Activated CD8-positive, alpha-beta memory T cell treated with anti-CD3 and anti-CD28 coated beads for 1 hour (primary cell): ENCODE data around the gene MAP2K3.
"Not testable (repeated sequence)": the region's sequence is repeated elsewhere in the genome, so short reads cannot be mapped to it uniquely, and the experiment has no call there.

Experiments
- DNase-seq, 2 donors: peaks; one replicate each; pipeline ENCODE4 v3.0.0-alpha.2; 2020; ENCODE audit warnings: low read depth in 1 of 2; ENCODE audit errors: extremely low read depth in 1 of 2

MAP2K3 gene

DNA sequence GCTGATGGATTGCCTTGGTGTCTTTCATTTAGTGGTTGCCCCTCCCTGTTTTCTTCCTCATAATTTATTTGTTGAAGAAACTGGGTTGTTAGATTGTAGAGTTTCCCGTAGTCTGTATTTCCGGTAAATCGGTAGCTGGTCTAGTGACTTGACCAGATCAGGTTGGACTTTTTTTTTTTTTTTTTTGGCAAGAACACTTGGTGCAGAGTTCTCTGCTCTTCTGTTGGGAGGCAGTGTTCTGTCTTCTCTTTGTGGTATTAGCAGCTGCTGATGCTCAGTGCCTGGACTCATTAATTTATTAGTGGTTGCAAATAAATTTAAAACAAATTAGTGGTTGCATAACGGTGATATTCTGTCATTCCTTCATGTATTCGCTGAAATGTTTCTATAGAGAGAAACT lies 40.2 kb downstream of the MAP2K3 start:
- DNase-seq = not testable (repeated sequence)

DNA sequence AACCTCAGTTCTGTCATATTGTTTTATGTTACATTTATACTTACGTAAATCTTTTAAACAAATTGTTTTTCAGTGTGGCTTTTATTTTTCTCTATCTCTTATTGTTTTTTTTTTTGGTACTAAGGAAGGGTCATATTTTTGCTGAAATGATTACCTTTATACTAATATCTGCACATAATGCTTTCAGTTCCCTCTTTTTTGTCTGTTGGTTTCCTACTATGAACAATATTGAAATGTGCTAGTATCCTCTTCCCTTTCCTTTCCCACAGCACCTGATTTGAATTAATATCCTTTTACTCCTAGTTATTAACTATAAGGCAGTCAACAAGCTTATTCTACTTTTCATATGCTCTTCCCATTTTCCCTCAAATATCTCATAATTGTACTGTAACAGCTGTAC lies 43.4 kb downstream of the MAP2K3 start:
- DNase-seq = not testable (repeated sequence)

DNA sequence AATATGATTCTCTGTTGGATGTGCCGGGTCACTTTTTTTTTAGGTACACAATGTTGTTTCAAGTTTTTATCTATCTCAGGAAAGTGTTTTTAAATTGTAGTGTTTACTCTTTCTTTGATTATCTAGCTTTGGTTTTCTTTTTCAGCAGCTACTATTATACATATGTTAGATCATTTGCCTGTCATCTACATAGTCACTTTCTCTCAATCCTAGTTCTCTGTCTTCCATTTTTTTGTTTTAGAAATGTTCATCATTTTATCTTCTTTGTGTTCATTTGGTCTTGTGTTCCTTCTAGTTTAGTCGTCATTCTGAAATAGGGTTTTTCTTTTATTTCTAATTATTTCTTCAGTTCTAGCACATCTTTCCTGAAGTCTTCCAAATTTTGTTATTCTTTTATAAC lies 44.3 kb downstream of the MAP2K3 start:
- DNase-seq = not testable (repeated sequence)

DNA sequence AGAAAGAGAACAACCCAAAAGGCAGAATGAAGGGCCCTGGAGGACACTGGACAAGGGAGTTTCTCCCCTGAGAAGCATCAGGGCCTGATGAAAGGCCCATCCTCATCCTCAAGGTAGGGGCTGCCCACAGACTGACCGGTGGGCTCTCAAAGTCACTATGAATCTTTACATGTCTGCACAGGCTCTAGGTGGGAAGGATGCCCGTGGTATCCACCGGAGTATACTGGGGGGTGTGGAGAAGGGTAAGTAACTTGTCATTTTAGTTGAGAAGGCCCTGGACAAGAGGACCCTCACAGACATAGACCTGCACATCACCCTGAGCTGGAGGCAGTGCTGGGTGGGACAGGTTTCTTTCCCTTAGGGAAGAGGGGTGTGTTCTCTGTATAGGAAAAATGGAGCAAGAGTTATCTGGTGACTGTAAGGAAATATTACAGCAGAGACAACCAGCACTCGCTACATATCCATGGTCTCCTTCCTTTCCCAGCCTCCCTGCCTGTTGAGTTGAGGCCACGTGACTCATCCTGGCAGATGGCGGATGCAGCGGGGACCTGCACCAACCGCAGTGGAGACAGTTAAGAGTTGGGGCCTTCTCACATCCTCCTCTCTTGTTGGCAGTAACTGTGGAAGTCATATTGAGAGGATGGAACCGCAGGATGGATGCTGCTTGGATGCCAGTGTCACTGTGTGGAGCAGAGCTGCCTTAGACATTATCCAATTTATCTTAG lies 46.1 kb downstream of the MAP2K3 start:
- no peak for DNase-seq

DNA sequence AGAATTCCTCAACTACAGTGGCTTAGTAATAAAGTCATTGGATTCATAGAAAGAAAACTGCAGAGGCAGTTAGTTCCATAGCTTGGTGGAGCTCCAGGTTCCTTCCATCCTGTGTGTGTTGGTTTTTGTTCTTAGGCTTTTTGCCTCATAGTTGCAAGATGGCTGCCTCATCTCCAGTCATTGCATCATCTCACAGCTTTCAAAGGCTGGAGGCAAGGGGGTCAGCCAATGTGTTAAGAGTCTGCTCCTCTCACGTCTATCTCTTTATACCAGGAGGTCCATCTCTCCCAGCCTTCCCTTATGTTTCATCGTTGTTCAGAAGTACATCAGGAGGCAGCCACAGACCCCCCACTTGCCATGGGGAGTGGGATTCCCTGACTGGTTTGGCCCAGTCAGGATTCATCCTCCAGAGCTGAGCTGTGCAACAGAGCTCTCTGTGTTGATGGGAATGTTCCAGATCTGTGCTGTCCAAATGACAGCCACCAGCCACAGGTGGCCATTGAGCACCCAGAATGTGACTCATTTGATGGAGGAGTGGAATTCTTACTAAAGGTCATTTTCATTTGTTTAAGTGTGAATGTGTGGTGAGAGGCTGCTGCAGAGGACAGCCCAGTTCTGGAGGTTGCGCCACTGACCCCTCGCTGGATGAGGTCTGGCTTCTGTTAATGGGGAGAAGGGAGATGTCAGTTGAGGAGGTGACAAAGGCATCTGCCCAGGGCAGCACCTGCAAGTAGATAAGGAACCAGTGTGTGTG lies 52.2 kb downstream of the MAP2K3 start:
- DNase-seq = not testable (repeated sequence)

DNA sequence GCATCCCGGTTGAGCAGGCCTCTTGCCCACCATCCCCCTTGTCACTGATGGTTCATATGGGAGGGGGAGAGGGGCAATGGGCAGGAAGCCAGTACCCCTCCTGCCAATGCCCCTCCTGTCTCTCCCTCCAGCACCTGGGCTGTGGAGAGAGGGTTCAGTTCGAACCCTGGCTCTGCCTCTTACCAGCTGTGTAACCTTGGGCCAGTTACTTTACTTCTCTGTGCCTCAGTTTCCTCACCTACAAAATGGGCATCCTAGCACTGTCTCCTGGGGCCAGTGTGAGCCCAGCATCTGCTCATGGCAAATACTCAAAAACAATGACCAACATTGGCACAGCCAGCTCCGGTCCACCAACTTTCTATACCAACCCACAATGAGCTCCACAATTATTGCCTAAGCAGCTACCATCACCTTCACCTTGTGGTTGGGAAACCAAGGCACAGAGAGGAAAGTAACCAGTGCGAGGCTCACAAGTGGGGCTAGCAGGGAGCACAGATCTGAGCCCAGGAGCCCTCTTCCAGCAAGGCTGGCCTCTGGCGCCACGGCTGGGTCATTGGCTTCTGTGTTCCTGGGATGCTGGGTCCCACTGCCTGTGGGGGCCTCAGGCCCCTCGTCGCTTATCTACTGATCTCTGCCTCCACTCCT lies 53.6 kb downstream of the MAP2K3 start:
- not testable (repeated sequence) for DNase-seq

DNA sequence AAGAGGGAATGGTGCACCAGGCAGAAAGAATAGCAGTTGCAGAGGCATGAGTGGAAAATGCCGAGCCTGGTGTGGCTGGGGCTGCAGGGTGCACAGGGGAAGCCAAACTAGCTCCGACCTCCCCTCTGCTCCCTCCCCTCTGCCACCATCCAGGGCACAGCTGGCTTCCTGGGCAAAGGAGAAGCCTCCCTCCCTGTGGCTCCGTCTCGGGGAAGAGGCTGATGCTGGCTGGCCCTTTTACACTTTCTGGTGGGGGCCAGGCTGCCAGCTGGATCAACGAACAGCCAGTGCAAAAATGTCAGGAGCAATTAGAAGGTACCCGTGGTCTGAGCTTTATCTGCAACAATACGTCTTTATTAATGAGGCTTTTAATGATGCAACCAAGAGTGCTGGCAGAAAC lies 54.5 kb downstream of the MAP2K3 start:
- DNase-seq = no peak

DNA sequence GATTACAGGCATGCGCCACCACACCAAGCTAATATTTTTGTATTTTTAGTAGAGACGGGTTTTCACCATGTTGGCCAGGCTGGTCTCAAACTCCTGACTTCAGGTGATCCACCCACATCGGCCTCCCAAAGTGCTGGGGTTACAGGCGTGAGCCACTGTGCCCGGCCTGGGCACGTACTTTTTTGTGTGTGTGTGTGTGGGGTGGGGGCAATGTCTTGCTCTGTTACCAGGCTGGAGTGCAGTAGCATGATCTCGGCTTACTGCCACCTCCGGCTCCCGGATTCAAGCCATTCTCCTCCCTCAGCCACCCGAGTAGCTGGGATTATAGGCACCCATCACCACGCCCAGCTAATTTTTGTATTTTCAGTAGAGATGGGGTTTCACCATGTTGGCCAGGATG lies 55.1 kb downstream of the MAP2K3 start:
- not testable (repeated sequence) for DNase-seq

DNA sequence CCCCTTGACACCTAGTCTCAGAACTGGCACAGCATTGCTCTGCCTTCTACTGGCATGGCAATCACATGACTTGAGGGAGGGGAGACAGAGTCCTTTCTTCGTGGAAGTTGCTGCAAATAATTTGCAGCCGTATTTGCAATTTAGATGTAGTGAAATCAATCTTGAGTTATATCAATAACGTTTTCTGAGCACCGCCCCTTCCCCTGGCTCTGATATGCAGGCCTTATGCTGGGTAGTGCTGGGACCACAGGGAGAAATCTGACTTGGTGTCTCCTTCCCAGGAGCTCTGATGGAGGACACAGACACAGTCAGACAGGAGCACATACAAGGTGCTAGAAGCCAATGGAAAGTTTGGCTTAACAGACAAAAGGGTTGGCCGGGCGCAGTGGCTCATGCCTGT lies 55.9 kb downstream of the MAP2K3 start:
- DNase-seq = not testable (repeated sequence)

DNA sequence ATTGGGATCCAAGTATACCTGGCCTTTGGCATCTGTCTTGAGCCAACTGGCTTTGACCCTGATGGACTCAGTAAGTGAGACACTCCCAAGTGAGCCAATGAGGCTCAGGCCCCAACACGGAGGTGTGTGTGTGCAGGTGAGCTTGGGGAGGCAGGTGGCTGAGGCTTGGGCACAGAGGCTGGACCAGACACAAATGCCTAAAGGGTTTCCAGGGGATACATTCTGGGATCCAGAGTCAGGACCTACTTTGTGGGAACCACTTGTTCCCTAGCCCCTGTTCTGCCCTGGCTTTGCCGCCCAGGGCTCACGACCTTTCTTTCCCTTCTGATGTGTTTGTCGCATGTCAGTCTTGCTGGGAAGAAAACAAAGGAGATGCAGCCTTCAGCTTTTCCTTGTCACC lies 56.8 kb downstream of the MAP2K3 start:
- DNase-seq = not testable (repeated sequence)

DNA sequence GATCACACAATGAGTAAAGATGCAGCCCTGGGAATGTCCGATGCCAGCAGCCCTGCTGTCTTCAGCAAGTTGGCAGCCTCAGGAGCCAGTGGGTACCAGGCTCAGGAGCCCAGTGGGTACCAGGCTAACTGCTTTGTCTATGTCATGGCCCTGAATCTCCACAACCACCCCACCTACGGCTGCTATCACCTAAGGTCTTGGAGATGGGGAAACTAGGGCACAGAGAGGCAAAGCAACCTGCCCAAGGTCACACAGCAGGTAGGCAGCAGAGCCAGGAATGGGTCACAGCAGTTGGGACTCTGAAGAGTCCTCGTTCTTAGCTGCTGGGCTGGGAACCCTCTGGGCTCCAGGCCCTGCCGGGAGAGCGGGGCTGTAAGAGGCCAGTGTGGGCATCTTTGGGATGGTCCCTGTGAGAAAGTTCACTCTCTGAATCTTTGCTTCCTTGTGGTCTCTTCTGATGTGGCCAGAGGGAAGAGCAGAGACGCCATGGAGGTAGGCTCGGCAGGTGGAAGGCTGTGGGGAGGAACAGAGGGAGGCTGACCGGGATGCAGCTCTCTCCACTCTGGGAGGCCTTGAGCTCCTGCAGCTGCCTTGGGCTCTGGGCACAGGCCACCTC lies 57.5 kb downstream of the MAP2K3 start:
- DNase-seq = not testable (repeated sequence)

DNA sequence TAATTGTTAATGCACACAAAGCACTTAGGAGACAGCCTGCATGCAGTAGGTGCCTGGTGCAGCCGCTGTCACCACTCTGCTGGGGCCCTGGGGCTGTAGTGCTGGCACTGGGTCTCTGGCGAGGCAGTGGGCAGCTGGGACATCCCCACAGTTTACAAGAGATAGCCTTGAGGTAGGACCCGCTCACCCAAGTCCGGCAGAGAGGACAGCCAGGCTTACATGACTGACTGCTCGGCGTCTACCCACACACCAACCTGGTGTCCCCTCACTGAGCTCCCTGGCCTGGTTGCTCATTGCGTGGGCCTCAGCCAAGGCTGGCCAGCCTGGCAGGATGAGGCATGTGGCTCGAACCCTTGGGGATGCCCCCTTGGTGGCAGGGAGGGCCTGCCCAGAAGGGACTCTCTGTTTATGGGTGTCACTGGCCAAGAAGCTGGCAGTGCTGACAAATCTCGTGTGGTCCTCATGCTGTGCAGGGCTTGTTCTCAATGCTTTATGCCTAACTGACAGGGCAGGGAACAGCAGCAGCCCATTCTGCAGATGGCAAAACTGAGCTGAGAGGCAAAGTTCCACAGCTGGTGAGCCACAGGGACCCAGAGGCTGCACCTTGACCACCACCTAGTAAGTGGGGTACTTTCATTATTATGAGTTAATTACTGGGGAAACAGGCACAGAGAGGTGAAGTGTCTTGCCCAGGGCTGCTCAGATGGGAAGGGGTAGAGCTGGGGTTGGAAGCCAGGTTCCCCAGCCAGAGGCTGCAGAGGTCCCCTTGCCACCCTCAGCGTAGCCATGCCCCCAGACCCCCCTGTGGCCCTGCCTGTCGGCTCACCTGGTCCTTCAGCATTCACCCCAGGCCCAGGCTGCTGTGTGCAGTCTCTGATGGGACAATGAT lies 58.8 kb downstream of the MAP2K3 start:
- DNase-seq = not testable (repeated sequence)

DNA sequence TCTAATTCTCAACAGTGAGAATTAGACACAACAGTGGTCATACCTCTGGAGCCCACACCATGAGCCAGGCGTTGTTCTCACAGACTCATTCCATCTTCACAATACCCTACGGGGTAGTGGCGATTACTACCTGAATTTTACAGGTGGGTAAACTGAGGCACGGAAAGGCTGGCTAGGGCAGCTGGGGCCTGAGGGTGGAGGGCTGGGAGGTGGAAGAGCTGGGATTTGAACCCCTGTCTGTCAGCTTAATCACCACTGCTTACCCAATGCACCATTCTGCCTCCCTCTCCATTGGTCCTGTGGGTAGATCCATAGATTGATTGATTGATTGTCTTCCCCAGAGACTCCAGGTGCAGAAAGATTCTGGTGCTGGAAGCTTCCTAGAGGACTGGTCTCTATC lies 60.3 kb downstream of the MAP2K3 start:
- DNase-seq = not testable (repeated sequence)

DNA sequence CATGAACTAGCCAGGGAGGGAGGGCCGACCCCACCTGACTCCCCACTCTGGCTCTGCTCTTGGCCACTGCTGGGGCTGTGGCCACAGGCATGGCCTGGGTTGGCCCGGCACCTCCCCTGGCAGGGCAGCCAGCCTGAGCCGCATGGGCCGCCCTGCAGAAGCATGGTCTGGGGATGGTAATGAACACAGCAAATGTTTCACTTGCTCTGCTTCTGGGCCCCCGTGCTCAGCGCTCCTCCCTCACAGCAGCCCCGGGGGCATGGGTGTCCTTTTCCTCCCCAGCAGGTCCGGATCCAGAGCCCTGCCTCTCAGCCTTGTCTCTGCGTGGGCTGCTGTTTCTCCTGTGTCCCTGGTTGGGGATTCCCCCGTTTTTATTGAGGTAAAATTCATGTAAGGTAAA lies 60.7 kb downstream of the MAP2K3 start:
- DNase-seq = no peak

DNA sequence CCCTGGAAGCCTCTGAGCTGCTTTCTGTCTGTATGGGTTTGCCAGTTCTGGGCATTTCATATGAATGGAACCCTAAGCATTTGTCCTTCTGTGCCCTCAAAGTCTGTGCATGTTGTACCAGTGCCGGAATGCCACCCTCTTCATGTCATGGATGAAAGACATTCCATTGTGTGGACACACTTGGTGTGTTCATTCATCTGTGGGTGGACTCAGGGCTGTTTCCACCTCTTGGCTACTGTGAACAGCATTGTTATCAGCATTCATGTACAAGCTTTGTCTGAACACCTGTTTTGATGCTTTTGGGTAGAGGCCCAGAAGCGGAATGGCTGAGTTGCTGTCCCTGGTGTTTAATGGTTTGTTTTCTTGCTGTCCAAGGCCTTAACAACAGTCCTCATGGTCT lies 61.6 kb downstream of the MAP2K3 start:
- DNase-seq = not testable (repeated sequence)

DNA sequence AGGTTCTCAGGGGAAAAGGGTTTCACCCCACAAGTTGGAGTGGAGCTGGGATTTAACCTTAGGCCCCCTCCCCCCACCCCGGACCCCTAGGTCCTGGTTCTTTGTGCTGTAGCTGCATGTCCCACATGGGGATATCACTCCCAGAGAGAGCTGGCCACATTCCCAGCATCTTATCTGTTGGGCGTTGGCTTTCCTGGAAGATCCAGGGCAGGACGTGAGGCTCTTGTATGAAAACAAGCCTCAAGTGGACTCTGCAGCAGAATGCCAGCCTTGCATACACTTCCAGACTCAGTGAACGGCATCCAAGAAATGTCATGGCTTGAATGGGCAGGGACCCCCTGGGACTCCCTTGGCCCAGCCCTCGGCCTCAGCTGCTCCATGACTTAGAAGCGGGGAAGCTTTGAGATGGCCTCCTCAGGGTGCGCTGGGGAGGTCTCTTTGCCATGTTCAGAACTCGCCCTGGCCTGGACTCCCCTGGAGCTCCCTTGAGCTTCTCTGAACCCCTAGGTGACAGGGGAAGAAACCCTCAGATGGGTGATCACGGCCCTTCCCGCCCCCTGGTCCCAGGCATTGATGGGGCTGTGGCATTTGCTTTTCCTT lies 62.2 kb downstream of the MAP2K3 start:
- not testable (repeated sequence) for DNase-seq

DNA sequence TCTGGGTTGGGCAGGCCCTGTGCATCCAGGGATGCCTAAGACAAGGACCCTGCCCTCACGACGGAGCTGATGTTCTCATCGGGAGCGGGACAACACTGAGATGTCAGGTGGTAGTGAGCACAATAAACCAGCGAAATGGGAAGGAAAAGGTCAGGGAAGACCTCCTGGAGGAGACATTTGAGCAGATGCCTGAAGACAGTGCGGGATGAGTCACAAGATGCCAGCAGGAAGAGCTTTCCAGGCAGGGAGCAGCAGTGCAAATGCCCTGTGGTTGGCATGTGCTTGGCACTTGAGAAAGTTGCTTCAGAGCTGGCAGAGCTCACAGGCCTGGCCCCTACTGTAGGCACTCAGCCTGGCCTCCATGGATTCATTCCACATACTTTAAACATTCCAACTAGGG lies 63.1 kb downstream of the MAP2K3 start:
- not testable (repeated sequence) for DNase-seq

DNA sequence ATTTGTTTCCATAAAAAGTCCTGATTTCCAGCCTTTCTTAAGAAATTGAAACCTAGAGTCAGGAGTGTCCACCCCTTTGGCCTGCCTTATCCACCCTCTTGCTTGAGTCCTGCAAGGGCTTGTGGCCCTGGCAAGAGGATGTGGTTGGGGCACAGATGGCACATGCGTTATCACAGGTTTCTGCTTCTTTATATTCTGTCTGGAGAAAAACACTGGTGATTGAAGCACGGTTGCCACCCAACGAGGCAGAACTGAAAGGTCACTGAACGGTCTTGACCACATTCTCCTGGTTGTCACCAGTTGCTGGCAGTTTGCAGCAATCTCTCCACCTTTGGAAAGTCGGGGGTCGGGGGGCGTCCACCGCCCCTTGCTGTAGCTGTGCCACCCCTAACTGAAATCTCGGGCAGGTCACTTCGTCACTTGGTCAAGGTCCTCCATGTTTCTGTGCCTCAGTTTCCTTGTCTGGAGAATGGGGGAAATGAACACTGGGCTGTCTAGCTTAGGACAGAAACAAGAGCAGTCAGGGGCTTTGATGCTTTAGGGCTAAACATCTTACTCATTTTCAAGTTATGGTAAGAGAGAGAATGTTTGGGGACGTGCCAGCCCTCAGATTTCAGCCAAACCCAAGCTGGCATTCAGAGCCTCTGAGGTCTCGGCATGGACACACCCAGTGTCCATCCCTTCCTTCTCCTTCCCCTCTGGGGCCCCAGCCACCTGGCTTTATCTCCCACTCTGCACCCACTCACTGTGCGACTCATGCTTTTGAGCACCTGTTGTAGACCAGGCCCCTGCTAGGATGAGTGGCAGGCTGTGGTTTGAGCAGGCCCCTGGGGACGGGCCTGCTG lies 63.8 kb downstream of the MAP2K3 start:
- DNase-seq = not testable (repeated sequence)

DNA sequence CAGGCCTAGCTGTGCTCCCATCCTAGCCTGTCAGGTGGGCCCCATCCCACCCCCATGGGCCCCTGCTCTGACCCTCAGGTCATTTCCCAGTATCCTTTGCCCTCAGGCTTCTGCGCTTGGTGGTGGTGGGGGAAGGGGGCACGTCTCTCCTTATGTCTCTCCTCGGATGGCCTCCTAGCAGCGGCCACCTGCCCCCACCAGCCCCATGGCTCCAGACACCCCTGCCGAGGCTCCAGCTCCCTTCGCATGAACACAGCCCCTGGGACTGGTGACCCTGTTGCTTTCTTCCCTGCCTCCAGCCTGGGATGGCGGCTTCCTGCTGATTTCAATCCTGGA lies 64.4 kb downstream of the MAP2K3 start:
- DNase-seq = not testable (repeated sequence)
